ENCODE data around the gene SCLY. TPM values are rescaled to one million over a fixed set of nuclear protein-coding genes. Genes with fewer than 3 reads are reported as not detected.

The SCLY gene
- total RNA-seq, 1 donor from 2014 or later: 12.1 TPM

DNA sequence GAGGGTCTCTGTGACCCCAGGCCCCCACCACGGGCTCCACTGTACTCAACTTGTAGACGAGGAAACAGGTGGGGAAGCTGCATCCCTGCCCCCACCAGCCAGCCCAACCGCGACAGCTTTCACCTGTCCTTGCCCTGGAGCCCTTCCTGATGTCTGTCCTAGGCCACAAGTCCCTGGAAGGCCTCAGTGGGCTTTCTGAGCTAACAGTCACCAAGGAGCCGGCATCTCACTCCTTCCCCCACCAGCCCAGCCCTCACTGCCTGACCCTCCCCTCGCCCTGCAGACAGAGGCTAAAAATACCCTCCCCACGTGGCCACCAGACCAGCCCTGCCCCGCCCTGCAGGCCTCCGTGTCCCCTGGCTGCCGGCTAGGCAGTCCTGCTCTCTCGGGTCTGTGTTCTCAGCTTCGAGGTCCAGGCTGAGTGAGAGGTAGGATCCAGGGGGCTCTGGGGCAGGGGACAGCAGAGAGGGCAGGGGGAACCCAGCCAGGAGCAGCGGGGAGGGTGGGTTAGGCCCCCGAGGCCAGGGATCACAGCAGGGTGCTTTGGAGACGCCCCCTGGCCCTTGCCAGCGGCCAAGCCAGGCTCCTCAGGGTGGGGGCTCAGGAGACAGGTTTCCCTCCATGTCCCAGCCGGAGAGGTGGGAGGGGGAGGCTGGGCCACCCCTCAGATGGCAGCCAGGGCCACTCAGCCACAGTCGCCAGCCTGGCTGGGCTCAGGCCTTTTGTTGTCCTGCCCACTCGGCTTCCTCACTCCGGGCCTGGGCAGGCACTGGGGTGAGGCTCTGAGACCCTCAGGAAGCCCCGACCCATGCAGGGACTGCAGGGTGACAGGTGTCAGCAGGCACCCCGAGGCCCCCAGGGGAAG lies 77.8 kb downstream of the SCLY start, which contains the start of gene KLHL30:
Gene KLHL30, plus strand, starts transcription at position 338 of the 865 bp plus-strand sequence. CDS start 2,087 bp downstream, outside the sequence.
- no peak for DNase-seq (ENCODE audit: low read depth in 2 of 2)

DNA sequence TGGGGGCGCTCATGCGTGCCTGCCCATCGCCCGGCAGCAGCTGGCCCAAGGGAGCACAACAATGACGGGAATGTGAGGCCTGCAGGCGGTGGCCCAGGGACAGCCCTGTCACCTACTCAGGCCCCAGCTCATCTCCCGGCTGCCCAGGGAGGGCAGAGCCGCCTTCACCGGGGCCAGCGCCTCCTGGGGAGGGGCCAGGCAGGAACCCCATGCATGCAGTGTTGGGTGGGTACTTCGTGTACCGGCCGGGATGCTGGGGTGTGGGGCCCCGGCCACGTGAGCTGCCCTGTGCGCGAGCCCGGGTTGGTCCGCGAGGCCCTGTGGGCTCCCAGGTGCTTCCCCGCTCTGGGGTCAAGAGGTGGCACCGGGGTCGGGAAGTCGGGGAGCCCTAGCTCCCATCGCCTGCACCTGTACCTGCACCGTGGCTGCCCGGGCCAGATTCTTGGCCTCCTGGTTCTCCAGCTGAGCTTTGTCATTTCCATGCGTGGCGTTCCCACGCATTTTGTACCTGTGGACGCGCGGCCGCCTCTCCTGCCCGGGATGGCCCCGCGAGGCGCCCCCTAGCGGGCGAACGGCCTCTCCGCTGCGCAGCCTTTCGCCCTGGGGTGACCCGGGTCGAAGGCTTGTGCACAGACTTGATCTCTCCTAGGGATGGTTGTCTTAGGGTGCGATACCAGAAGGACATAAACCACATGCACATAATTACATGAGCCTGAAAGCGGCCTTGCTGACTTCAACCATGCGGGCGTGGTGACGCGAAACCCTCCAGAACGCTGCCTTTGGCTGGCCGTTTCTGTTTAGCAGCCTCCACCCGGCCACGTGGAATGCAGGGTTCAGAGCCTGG lies 78.6 kb downstream of the SCLY start:
- no peak for DNase-seq (ENCODE audit: low read depth in 2 of 2)

DNA sequence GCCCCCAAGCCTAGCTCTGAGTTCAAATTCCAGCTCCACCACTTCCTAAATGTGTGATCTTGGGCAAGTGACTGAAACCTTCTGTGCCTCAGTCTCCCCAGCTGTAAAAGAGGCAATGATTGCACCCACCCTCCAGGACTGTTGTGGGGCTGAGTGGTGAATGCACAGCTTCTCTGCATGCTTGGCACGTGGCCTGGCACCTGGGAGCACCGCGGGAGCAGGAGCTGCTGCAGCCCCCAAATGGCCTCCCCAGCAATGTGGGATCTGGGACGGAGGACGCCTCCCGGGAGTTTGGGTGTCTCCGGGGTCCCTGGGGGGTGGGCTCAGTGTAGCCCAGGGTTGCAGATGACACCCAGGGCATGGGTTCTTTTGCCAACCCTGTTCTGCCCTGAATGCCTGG lies 79.2 kb downstream of the SCLY start:
- no peak for DNase-seq (ENCODE audit: low read depth in 2 of 2)

DNA sequence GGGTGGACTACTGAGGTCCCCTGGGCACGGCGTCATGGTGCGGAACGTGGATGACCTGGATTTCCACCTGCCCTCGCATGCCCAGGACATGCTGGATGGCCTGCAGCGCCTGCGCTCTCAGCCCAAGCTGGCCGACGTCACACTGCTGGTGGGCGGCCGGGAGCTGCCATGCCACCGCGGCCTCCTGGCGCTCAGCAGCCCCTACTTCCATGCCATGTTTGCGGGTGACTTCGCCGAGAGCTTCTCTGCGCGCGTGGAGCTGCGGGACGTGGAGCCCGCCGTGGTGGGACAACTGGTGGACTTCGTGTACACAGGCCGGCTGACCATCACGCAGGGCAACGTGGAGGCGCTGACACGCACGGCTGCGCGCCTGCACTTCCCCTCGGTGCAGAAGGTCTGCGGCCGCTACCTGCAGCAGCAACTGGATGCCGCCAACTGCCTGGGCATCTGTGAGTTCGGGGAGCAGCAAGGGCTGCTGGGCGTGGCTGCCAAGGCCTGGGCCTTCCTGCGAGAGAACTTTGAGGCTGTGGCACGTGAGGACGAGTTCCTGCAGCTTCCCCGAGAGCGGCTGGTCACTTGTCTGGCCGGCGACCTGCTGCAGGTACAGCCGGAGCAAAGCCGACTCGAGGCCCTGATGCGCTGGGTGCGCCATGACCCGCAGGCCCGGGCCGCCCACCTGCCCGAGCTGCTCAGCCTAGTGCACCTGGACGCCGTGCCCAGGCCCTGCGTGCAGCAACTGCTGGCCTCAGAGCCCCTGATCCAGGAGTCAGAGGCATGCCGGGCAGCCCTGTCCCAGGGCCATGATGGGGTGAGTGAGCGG lies 80.1 kb downstream of the SCLY start:
- DNase-seq (ENCODE audit: low read depth in 2 of 2): no peak

DNA sequence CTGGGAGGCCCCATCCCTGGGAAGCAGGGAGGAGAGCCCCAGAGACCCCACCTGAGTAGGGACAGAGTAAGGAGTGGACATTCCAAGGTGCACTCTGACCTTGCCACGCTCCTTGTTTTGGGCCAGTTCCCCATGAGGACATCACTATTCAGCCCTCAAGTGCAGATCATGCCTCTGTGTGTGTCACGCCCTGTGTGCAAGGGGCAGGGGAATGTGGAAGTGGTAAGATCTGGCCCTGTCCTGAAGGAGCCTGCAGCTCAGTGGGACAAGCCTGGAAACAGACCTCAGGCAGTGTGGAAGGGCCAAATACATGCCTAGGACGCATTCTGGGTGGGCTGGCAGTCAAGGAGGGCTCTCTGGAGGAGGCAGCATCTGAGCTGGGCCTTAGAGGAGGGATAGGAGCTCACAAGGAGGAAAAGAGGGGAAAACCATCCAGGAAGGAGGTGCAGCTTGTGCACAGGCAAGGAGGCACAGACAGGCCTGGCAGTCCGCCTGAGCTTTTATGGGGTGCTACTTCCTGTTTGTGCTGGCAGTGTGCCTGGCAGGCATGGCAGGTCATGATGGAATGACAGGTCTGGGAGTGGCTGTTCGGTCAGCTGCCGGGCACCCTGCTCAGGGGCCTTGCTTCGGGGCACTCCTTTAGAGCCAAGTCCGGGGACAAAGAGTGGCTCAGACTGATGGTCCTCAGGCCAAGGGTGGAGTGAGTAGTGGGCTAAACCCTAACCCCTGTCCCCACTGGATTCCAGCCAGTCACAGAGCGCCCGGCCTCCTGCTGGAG lies 80.9 kb downstream of the SCLY start:
- peak in 1 of 2 donors; percentile 34 for DNase-seq (ENCODE audit: low read depth in 2 of 2)

DNA sequence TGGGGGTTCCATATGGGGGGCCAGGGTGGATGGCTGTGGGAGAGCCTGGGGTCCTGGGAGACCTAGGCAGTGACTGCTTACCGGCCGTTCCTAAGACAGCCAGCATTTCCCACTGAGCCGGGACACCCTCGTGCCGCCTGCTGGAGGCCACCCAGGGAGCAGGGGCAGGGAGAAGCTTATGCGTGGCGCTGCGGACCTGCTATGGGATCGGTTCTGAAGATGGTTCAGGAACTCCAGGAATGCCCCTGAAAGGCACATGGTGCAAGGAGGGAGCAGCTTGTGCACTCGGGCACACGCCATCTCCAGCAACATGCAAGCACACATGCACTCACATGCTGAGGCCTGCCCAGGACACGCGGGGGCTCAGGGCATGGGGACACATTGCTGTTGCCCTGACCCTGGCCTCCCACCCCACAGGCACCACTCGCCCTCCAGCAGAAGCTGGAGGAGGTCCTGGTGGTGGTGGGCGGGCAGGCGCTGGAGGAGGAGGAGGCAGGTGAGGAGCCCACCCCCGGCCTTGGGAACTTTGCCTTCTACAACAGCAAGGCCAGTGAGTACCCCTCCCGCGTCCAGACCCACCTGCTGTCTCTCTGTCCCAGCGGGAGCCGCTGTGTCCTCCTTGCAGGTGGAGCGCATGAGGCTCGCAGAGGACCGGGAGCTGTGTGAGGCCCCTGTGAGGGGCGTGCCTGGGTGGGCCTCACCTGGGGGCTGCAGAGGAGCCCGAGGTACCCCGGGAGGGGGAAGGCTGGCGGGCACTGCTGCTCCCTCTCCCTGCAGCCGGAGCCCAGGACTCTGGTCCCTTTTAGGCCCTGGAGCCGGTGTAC lies 81.8 kb downstream of the SCLY start:
- no peak for DNase-seq (ENCODE audit: low read depth in 2 of 2)

DNA sequence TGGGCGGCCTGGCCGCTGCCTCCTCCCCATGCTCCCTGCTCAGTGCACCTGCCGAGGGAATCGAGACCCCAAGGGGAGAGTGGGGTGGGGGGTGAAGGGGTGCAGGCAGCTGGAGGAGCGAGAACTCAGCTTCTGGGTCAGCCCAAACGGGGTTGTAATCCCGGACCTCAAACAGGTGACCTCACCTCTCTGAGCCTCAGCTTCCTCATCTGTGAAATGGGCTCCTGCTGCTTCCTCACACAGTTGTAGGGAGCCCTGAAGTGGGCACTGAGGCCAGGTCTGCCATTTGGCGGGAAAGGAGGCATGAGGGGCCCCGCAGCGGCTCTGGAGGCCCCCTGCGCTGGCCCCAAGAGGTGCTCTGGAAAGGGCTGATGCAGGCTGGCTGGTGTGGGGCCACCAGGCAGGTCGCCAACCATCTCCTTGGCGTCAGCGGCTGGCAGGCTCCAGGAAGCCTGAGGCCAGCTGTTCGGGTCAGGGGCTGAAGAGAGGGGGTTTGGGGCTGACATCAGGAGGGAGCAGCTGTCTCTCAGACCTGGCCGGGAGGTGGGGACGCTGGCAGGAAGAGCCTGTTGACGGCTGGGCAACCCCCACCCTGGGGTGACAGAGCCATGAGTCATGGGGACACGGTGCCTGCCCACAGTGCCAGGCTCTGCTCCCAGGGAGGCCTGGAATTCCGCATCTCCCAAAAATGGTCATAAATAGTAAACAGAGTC lies 82.6 kb downstream of the SCLY start:
- peak in 1 of 2 donors; percentile 21 for DNase-seq (ENCODE audit: low read depth in 2 of 2)

DNA sequence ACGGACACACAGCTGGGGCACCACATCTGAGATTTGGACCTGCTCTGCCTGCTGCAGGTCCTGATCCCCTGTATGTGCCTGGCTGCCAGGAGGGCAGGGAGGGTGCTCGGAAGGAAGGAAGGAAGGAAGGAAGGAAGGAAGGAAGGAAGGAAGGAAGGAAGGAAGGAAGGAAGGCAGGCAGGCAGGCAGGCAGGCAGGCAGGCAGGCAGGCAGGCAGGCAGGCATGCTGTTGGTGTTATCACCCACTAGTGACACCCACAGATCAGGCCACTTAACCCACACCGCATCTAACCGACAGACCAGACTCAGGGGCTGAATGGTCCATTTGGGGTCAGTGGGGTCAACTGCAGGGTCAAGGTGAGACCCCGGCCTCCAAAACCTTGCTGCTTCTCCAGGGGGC lies 83.5 kb downstream of the SCLY start:
- no peak for DNase-seq (ENCODE audit: low read depth in 2 of 2)

DNA sequence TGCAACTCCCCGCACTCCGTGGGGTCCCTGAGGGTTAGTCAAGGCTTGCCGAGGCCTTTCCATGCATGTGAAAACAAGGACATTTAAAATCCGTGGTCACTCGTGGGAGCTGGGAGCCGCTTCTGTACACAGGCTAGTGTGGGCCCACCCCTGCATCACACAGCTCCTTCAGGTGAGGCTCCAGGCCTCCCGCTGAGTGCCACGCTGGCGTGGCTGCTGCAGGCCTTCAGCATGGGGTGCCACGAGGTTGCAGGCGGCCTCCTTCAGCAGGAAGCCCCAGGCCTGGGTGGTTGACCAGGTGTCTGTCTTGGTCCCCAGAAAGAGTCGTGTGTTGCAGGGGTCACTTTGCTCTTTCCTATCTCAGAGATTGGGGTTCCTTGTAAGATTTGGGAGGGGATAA lies 84.2 kb downstream of the SCLY start:
- DNase-seq (ENCODE audit: low read depth in 2 of 2): no peak

DNA sequence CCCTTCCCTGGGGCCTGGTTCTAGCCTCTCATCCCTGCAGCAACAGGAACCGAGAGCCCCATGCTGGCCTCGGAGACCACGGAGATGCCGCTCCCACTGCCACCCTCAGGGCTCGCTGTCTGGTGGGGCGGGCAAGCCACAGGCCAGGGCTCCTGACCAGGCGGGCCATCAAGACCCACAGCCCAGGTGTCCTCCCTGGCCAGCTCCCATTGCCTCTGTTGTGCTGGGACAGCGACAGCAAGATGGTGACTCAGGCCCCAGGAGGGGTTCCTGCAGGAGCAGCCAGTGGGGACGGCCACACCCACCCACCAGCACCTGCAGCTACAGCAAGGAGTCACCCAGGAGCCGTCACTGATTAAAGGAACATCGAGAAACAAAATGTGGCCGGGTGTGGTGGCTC lies 85.0 kb downstream of the SCLY start:
- no peak for DNase-seq (ENCODE audit: low read depth in 2 of 2)

DNA sequence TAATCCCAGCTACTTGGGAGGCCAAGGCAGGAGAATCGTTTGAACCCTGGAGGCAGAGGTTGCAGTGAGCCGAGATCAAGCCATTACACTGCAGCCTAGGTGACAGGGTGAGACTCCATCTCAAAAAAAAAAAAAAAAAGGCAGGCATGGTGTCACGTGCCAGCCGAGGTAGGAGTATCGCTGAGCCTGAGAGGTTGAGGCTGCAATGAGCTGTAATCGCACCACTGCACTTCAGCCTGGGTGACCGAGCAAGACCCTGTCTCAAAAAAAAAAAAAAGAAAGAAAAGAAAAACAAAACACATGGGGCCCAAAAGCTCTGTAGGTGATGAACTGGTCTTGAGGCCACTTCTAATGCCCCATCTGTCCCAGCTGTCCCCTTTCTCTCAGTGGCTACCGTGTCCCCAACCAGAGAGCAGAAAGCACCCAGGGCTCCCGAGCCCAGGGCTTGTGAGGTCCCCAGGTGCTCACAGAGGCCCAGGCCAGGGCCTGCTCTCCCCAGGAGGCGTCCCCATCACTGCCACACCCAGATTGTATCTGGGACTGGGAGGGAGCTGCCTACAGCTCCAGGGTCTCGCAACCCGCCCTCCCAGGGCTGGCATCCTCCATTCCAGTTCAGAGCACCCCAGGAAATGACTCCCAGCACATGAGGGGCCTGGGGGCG lies 86.2 kb downstream of the SCLY start:
- DNase-seq (ENCODE audit: low read depth in 2 of 2): no peak

DNA sequence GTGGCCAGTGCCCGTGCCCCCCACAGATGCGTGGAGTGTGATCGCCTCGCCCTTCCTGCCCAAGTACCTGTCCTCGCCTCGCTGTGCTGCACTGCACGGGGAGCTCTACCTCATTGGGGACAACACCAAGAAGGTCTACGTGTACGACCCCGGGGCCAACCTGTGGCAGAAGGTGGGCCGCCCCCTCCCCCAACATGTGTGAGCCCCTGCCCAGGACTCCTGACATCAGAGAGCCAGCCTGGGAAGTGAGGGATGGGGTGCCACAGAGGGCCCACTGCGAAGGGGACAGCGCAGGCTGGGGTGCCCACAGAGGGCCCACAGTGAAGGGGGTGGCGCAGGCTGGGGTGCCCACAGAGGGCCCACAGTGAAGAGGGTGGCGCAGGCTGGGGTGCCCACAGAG lies 88.2 kb downstream of the SCLY start:
- DNase-seq (ENCODE audit: low read depth in 2 of 2): no peak

Other genes starting within 250 kb of the SCLY start
- 0.44 TPM in 1 of 2 replicates, not detected in the other for gene RAMP1, start 201.4 kb upstream of the SCLY start, total RNA-seq
- 27.7 and 31.2 TPM in 2 replicates for gene UBE2F, start 94.0 kb upstream of the SCLY start, total RNA-seq
- gene ESPNL, start 39.3 kb downstream of the SCLY start, total RNA-seq: not detected in 2 replicates
- not detected in 2 replicates for gene KLHL30, start 77.7 kb downstream of the SCLY start, total RNA-seq
- under 0.01 TPM in 1 of 2 replicates, not detected in the other for gene ERFE, start 98.0 kb downstream of the SCLY start, total RNA-seq
- gene ILKAP, start 142.7 kb downstream of the SCLY start, total RNA-seq: 12.0 and 19.6 TPM in 2 replicates
- gene HES6, start 179.0 kb downstream of the SCLY start, total RNA-seq: 1.5 and 2.6 TPM in 2 replicates
- 1.1 and 1.2 TPM in 2 replicates for gene PER2, start 227.6 kb downstream of the SCLY start, total RNA-seq

All from lung microvascular endothelial cell (primary cell).